Measurements from ENCODE around the gene STYK1. TPM values are rescaled to one million over a fixed set of nuclear protein-coding genes. Genes with fewer than 3 reads are reported as not detected.

Gene STYK1, protein sequence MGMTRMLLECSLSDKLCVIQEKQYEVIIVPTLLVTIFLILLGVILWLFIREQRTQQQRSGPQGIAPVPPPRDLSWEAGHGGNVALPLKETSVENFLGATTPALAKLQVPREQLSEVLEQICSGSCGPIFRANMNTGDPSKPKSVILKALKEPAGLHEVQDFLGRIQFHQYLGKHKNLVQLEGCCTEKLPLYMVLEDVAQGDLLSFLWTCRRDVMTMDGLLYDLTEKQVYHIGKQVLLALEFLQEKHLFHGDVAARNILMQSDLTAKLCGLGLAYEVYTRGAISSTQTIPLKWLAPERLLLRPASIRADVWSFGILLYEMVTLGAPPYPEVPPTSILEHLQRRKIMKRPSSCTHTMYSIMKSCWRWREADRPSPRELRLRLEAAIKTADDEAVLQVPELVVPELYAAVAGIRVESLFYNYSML
- 0.83 TPM for polyA plus RNA-seq (ENCODE audit: insufficient read length)
- long read RNA-seq, donor 1 = 0 reads
- long read RNA-seq, donor 2 = 0 reads
- long read RNA-seq, donor 3 = 0 reads
- long read RNA-seq, donor 4 = 0 reads
- long read RNA-seq, donor 5 = 0 reads
- long read RNA-seq, donor 6 = 0 reads
- long read RNA-seq, donor 7 = 0 reads
- long read RNA-seq, donor 8 = 0 reads

DNA sequence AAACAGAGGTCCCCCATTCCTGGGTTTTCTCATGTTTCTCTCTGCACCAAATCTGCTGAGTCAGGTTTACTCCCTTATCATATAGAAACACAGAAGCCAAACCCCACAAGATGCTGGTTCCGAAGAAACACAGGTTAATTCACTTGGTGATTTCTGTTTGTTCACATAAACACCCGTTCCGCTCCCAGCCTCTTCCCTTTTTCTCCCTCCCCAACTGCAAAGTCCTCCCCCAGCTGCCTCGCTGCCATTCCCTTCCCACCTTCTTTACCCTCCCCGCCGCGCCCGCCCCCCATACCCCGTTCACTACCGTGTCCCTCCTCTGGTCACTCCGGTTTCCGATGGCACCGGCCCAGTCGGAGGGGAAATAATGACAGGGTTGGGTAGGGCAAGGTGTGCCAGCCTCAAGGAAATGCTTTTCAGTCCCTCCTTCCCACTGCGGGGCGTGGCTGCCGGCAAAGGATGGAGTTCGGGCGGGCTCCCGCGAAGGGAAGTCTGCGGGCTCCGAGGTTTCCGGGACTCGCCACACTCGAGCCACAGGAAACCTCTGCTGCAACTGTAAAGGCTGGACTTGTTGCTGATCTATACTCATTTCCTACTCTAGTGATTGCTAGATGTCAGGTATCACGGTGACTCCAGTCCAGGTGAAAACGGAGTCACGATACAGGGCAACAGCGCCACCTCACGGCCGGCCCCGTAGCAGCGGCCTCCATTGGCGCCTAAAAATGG is at the start of gene STYK1:
Gene STYK1 (minus strand): TSS at position 394 of the 726 bp plus-strand sequence. CDS start 39,434 bp downstream, outside the sequence.
- DNase-seq = peak; percentile 60

DNA sequence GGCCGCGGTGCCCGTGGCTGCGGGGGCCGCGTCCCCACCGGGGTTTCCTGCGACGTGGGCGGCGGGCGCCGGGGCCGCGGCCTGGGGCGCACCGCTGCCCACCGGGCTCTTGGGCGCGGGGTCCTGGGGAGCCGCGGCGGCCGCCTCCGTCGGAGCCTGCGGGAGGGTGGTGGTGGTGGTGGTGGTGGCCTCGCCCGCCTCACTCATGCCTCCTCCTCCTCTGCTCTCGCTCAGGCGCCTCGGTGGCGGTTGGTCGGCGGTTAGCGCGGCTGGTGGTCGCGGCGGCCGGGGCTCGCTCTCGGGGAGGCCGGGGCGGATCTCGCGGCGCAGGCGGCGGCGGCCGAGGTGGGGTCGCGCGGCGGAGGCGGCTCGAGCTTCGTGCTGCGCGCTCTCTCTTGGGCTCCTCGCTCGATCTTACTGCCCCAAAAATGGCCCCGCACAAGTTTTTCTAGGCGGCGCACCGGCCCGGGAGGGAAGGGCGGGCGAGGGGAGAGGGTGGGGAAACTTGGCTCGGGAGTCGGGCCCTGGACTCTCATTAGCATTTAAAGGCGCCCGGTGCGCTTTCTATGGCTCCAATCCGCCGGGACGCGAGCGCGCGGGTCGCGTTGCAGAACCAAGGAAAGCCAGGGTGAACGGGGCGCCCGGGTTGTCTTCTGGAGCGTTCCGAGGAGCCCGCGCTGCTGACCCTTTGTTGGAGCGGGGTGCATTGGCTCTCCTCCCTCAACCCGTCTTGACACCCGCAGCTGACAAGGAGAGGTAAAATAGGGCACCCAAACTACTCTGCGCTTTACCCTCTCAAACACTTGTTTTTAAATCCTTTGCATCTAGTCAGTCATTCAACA is 49.3 kb upstream of the STYK1 start, which contains the start of gene YBX3:
Gene YBX3 (minus strand): TSS at position 419 of the 842 bp plus-strand sequence. CDS start 212 bp downstream, at position 207.
- DNase-seq = peak; percentile 86

DNA sequence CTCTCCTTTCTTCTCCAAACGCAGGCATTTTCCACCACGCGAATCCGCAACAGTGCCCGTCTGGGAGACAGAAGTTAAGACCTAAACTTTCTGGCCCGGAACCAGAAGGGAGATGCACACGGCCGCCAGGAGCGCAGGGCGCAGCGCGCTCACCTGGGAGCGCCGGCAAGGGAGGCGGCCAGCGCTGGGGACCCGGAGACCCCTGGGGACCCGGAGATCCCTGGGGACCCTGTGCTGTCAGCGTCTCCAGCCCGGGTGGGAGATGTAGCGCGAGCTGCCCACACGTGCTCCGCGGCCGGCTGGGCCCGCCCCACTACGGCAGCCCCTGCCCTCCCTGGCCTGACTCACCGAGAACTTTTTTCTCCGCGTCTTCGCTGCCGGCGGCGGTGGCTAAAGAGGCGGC is 48.7 kb upstream of the STYK1 start:
- no peak for DNase-seq

DNA sequence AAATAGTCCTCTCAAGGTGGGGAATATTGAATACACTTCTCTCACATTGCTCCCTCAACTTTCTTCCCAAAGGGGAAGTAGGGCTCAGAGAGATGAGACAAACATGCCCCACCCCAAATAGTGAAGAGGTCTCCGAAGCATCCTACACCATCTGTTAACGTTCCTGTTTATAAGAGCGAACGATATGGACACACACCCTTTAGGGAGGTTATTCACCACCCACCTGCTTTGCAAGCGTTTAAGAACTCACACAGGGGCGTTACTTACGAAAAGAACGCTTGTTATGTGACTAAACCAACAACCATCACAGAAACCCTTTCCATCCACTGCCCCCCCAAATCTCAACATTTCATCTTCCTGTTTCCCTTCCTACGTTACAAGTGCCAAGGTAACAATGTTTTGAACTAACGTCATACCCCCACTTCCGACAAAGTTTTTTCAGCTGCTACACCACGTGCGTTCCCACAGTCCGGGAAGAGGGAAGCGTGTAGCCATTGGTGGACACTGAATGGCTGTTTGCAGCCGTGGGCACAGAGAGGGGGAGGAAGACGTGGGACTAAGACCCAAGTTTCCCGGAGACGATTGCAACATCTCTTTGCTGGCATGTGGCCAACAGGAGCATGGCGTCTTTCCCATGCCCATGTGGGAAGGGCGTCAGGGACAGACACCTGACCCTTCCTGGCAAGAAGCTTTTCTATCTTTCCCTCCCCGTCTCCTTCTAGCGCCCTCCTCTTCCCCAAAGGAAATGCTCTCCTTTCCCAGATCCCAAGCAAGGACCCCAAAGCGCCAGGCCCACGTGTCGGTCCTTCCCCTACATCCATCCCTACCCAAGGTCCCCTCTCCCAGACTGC is 48.0 kb upstream of the STYK1 start:
- peak; percentile 89 for DNase-seq

DNA sequence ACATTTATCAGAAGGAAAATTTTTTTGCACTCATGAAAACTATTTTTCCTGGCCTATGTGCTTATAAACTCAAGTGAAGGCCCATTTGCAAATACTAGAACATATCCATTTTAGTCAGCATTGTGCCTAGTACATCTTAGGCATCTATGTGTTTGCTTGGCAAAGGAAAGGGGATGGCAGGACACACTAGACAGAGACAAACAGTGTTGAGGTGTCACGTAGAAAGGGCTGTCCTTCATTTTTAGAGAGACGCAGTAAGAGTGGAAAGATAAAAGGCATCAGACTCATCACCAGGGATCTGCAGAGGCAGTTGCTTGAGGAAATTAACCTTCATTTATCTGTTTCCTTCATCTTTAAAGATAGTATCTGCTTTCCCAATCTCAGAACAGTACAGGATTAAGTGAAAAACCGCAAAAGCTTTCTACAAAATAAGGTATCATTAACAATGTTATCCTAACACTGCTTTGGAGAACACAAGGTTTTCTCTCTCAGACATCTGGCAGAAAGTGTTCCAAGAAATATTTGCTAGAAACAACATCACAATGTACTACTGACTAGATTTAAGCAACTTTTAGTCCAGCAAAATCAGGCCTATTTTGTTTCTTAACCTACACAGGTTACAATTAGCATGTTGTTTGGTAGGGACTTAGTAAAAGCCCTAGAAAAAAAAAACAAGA is 47.3 kb upstream of the STYK1 start:
- no peak for DNase-seq

DNA sequence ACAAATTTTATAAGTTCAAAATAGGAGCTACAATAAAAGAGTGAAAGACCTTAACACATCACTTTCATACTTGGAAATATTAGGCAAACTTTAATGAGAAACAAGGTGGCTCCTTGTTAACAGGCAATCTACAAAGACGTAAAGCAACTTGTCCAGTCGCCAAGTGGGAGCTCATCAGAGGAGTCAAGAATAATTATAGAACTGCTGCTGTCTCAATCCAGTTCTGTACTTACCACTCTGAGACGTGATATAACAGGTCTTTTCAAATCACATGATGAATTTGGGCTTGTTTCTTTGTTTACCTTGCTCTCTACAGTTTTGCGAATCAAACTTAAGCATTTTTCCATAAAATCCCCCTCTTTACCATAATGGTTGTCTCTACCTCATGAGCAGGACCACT is 45.6 kb upstream of the STYK1 start:
- no peak for DNase-seq

DNA sequence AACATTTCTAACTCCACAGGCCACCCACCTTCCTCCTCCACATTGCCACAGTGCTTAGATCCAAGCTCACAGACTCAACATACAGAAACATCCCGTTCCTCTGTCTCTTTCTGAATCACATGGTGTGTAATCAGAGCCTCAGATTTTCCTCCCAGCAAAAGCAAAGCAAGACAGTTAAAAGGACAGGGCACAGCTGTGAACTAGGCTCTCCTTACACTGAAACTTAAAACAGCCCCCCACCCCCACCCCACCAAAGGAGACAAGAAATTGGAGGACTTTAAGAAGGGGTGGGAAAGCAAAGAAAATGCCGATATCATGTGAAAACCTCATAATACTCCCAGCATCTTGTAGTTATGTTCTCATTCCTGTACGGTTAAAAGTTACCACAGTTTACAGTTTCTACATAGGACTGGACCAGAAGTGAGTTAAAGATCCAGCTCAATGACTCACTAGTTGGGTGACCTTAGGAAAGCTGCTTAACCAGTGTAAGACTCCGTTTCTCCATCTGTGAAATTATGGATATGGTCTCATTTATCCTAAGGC is 44.5 kb upstream of the STYK1 start:
- peak; percentile 85 for DNase-seq

DNA sequence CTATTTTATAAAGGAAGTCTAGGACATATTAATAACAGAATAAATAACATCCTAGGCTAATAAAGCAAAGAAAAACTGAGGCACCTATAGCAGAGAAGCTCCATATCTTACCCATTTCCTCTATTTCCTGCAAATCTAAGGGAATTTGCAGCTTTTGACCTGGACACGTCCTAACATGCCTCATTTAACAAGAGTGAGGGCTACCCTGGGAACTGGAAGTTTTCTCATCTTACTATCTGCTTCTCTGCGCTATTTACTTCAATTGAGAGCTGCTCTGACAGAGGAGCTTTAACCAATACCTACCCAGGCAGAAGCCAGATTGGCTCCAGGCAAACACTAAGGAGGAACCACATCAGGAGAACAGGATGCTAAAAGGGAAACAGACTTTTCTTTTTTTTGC is 43.6 kb upstream of the STYK1 start:
- DNase-seq = peak; percentile 39

DNA sequence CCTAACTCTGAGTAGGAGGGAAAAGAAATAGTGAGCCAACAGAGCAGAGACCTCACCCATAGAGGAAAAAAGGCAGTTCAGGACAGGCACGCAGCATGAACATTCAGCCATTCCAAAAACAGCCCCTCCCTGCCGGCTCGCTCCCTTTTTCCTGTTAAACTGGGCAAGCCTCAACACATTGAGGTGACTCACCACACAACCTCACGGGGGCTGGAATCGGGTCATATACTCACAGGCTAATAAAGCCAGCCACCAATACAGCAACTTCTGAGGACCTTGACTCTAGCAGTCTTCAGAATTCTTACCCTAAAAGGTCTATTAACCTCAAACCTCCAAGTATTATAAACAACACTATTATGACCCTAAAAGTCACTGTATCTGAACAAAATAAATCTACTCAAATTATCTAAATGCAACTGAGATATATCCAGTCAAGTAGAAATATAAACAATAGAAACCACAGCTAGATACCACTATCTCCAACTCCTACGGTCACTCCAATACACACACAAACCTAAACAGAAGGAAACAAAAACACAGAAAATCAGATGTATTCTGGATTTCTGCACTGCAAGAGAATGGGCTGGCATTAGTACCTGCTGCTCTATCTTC is 43.0 kb upstream of the STYK1 start:
- DNase-seq = peak; percentile 54

DNA sequence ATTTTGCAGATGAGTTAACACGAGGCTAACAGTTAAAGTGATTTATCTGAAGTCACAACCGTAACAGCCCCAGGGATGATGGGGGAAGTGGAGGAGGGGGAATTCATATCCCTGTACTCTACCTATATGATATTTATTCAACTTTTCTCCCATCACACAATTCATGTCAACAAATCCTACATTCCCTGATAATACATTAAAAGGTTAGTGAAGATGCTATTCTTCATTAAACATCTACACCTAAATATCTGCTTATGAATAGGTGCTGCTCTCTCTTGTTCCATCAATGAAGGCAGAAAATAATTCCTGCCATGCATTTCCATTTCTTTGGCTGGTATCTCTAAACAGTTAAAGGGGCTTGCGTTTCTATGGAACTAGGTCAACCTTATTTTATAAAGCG is 42.4 kb upstream of the STYK1 start:
- DNase-seq = no peak

DNA sequence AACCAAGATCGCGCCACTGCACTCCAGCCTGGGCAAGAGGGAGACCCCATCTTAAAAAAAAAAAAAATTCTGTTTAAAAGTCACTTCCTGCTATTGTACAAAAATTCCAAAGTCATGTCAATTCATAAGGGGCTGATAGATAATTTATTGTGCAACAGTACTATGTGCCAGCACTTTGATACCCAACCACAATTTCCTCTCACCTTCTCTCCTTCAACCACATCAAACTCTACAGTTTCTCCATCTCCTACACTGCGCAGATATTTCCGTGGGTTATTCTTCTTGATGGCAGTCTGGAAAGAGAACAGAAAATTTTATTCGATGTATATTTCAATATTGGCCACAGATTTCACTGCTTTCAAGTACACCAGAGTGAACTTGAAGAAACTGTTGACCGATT is 41.6 kb upstream of the STYK1 start:
- no peak for DNase-seq

DNA sequence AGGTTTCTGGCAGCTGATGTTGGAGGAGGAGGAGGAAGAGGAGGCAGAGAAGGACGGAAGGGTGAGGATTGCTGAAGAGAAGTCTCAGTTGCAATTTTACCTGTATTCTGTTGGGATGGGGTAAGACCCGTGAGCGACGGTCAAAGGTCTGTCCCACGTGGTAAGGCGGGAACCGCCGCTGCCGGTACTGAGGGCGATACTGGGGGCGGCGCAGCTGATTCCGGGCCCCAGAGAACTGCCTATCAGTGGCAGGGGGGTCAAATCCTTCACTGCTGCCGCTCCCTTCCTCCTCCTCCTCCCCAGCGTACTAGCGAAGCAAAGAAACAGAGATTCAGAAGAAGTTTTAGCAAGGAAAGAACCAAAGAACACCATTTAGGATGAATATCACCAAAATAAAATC is 36.0 kb upstream of the STYK1 start:
- no peak for DNase-seq

DNA sequence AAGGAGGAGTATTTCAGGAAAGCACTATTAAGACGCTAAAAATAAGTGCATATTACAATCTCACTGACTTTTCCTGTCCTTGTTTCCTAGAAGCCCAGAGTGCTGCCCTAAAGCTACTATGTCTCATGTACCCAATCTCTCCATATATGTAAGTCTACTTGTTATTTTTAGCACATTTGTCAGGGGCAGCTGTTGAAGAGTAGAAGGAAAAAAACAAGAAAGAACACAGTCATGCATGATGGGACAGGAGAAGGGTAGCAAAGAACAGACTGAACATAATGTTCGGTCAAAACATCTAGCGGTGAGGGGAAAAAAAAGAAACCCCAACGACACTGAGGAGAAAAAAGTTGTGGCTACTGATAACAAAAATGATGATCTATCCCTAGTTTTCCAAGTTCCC is 35.0 kb upstream of the STYK1 start:
- DNase-seq = no peak

DNA sequence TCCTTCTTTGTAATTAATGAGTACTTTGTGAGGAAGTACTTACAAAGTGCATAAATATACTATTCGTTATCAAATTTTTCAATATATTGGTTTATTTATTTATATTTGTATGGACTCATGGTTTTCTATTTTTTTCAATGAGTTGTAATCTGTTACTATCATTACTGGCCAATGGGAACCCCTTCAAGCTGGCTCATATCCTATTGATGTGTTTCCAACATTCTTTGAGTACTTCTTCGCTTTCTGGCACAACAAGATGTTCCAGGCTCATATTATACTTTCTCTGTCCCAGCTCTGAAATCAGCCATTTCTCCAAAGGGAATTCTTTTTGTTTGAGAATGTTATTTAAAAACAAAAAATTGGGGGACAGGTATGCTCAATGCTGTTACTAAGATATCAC is 31.8 kb upstream of the STYK1 start:
- no peak for DNase-seq

DNA sequence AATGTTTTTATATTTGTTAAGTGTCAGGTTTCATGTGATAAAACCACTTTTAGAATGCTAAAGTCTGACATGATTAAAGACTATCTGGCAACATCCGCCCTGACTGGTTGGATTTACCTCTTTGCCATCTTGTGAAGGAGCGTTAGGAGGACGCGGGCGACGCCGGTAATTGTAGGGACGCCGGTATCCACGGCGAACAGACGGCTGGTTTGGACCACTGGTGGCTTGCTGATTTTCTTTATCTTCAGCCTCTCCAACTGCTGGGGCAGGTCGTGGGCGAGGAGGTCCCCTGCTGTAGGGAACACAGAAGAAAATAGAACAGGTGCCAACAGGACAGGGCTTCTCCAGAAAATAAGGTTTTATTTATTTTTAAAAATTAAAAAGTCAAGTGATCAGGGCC is 28.0 kb upstream of the STYK1 start:
- no peak for DNase-seq

DNA sequence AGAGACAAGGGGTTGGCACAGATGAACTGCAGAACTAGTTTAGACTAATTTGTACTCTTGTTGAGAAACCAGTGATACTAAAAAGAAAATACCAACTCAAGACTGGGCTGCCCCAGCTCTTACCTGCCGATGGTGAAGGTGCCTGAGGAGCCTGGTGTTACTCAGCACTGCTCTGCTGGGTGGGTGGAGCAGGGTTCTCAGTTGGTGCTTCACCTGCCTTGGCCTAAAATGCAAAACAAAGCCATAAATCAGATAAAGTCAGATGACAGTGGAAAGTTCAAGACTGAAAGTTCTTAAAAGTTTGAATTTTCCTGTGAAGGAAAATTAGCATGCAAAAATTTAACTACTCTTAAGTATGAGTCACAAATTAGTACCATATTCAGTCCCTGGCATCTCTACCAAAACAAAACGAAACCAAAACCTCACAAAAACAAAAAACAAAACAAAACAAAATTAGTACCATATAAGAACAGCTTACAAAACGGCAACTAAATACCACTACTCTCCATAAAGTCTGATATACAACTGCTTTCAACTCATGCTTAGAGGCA is 27.4 kb upstream of the STYK1 start:
- no peak for DNase-seq

DNA sequence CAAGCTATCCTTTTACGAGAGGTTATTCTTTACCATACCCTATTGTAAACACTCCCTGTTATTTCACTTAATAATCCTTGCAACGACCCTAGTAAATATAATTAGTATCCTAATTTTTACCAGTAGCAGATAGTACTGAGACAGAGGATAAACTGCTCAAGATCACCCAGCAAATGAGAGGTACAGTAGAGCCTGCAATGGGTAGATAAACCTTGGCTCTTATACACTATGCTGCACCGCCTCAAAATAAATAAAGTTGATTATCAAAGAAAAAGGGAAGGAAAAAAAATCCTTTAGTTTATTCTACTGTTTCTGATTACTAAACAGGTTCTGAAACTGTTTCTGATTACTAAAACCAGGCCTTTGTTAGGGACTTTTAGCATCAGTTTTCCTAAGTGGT is 26.7 kb upstream of the STYK1 start:
- no peak for DNase-seq

DNA sequence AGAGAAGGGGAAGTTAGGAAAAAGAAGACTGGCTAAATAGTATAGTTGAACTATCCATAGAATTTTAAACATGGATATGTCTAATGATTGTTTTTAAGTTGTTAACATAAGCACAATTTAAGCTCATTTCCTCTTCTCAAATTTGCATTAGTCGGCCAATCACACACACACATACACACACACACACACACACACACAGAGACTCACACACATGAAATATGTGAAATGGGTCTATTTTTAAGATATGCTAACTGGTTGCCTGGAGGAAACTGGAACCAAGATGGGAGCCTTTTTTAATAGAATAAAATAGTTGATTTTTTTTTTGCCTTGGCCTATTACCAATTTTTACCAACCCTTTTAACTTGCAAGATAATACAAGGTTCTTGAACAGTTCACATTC is 24.0 kb upstream of the STYK1 start:
- DNase-seq = no peak

DNA sequence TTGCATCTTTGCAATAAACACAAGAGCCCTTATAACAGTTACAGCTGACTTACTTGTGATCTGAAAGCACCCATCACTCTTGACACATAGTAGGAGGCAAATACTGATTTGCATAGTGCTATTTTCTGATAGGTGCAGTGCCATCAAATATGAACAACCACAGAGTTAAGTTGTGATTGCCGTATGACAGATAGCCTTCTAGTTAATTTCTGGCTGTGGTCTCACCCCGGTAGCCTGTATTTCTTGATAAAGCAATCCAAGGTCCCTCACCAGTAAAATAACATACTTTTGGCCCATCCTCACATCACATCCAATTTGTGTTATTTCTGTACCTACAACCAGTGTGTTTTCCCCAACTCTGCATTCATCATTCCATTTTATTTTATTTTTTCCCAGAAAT is 23.3 kb upstream of the STYK1 start:
- no peak for DNase-seq

Data from left kidney (tissue), 8 donors.